GM12801 (cell line): Measurements from ENCODE around the gene ZNF668.

Experiments used
- TF ChIP-seq, protein P1 (sequence below): IDR thresholded peaks from one replicate; pipeline ENCODE4 v1.5.1; 2011; ENCODE audit warnings: control low read depth; ENCODE audit not compliant: insufficient read length; ENCODE audit errors: extremely low read depth

The ZNF668 gene

GRCh38 chr16:31092330-31092729 is 18.3 kb upstream of the ZNF668 start:
- TF ChIP-seq, protein P1, sequence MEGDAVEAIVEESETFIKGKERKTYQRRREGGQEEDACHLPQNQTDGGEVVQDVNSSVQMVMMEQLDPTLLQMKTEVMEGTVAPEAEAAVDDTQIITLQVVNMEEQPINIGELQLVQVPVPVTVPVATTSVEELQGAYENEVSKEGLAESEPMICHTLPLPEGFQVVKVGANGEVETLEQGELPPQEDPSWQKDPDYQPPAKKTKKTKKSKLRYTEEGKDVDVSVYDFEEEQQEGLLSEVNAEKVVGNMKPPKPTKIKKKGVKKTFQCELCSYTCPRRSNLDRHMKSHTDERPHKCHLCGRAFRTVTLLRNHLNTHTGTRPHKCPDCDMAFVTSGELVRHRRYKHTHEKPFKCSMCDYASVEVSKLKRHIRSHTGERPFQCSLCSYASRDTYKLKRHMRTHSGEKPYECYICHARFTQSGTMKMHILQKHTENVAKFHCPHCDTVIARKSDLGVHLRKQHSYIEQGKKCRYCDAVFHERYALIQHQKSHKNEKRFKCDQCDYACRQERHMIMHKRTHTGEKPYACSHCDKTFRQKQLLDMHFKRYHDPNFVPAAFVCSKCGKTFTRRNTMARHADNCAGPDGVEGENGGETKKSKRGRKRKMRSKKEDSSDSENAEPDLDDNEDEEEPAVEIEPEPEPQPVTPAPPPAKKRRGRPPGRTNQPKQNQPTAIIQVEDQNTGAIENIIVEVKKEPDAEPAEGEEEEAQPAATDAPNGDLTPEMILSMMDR = no peak

GRCh38 chr16:31090540-31090939 is 16.5 kb upstream of the ZNF668 start:
- TF ChIP-seq, protein P1 = no peak

- TF ChIP-seq, protein P1 = no peak
Observed at GRCh38 chr16:31089199-31089598, 15.2 kb upstream of the ZNF668 start.

GRCh38 chr16:31088459-31089183 is 14.6 kb upstream of the ZNF668 start, which contains the start of gene PRSS53:
Gene PRSS53, minus strand, starts transcription at chr16:31088943. Its CDS starts 134 bp downstream, at chr16:31088809.
- TF ChIP-seq, protein P1 = no peak

- TF ChIP-seq, protein P1 = no peak
Observed at GRCh38 chr16:31087971-31088370, 13.9 kb upstream of the ZNF668 start.

DNA sequence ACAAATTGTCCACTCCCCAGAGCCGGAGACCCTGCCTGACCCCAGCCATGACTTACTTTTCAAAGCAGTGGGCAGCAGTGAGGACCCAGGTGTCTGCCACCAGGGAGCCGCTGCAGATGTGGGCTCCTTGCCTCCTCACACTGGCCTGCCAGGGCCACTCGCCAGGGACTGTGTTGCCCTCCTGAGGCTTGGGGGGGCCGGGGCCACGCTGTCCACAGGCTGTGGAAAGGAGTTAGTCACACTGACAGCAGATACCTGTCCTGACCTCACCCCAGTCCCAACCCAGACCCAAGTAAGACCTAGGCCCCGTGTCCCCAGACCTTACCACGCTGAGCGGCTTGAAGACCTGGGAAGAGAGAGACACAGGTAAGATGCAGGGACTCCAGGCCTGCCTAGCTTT is 13.4 kb upstream of the ZNF668 start:
- TF ChIP-seq, protein P1 = no peak

DNA sequence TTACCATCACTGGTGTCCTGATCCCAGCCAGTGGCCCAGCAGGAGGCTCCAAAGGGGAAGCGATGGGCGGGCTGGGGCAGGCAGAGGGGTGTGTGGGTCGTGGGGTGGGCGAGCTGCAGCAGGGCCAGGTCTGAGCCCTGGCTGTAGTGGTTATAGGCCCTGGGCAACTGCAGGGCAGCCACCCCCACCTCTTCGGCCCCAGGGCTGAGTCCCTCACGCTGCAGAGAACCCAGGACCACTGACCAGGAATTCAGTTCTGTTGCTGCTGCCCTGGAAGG is 12.5 kb upstream of the ZNF668 start:
- TF ChIP-seq, protein P1 = no peak
